Sigmoid colon (tissue), 7 donors: Measurements from ENCODE around the gene CDC25A. TPM values are rescaled to one million over a fixed set of nuclear protein-coding genes. Genes with fewer than 3 reads are reported as not detected.

ENCODE experiments used
- DNase-seq: peaks from one replicate; pipeline ENCODE4 v3.0.0-alpha.2; 2019
- H3K27ac ChIP-seq, 4 donors: fragments of 200-600 bp; sonication (generic); one replicate each; pipeline ENCODE4 v1.5.1; 2016 to 2019; ENCODE audit warnings: mild to moderate bottlenecking in 1 of 4
- H3K27me3 ChIP-seq, 3 donors: fragments of 200-600 bp; sonication (generic); one replicate each; pipeline ENCODE4 v1.5.1; 2019; ENCODE audit warnings: mild to moderate bottlenecking in 1 of 3
- H3K36me3 ChIP-seq, 4 donors: fragments of 200-600 bp; sonication (generic); one replicate each; pipeline ENCODE4 v1.5.1; 2016 to 2019
- H3K4me1 ChIP-seq, 4 donors: fragments of 200-600 bp; sonication (generic); one replicate each; pipeline ENCODE4 v1.5.1; 2017 to 2019
- H3K4me3 ChIP-seq, 4 donors: fragments of 200-600 bp; sonication (generic); one replicate each; pipeline ENCODE4 v1.5.1; 2017 to 2019; ENCODE audit warnings: mild to moderate bottlenecking in 2 of 4, moderate library complexity in 1 of 4
- H3K9me3 ChIP-seq, 4 donors: fragments of 200-600 bp in 3 of 4; sonication (generic) in 3 of 4; one replicate each; pipeline versions ENCODE4 v1.5.1 to v1.6.1; 2013 to 2019
- CTCF ChIP-seq, 4 experiments: fragments of 450-650 bp in 3 of 4; fragments of 200-600 bp in 1 of 4; IDR thresholded peaks; one replicate each; pipeline ENCODE4 v1.5.1; 2016 to 2019; ENCODE audit warnings: antibody characterized with exemption in 4 of 4, mild to moderate bottlenecking in 3 of 4, moderate library complexity in 2 of 4
- EP300 ChIP-seq, 4 donors: sonication (generic); formaldehyde crosslinking; IDR thresholded peaks; one replicate each; pipeline ENCODE4 v1.6.1; 2017; ENCODE audit warnings: antibody characterized with exemption in 4 of 4
- POLR2A ChIP-seq, 2 donors: fragments of 450-650 bp; IDR thresholded peaks; one replicate each; pipeline ENCODE4 v1.6.1; 2016; ENCODE audit warnings: antibody characterized with exemption in 2 of 2, mild to moderate bottlenecking in 2 of 2, moderate library complexity in 2 of 2
- POLR2AphosphoS5 ChIP-seq, 4 donors: sonication (generic); formaldehyde crosslinking; IDR thresholded peaks; one replicate each; pipeline ENCODE4 v1.6.1; 2017; ENCODE audit warnings: antibody characterized with exemption in 4 of 4
- WGBS, 2 donors: extraction: QIAGEN DNeasy Blood & Tissue Kit; methylation state at CpG; one replicate each; pipeline ENCODE4 v1.1.7; 2013; 5-methylcytosine and 5-hydroxymethylcytosine counted together
- intact Hi-C: fragments of 100-400 bp; cut with DNase I; formaldehyde crosslinking; loops from one replicate; pipeline ENCODE4 v1.15.1; 2023
- polyA plus RNA-seq, 3 donors: library from polyadenylated mRNA; stranded (reverse); fragments of 200-250 nt; gene quantifications; one replicate each; pipeline ENCODE4 v1.2.3, GENCODE V29; 2013
- total RNA-seq, 4 donors: library from RNA; depleted of rRNA; stranded (reverse); fragments of >200 nt; gene quantifications; one replicate each; pipeline ENCODE4 v1.1.0, GENCODE V29; 2016
- donor health status: healthy with polysubstance abuse.
- donor health status: Bipolar disorder and iron deficiency.
- donor health status: healthy.

Gene CDC25A
- total and polyA plus RNA-seq, 7 donors, result 0.27 to 8.1 (median 2.6) TPM; not detected in 1

GRCh38 chr3:48128774-48129173 lies 59.4 kb downstream of the CDC25A start:
- WGBS, 2 donors, result 82 to 97% methylated on average over 1 of the region's 1 CpG
- H3K27ac ChIP-seq, result no peak overlapping the region
- DNase-seq, result no peak

GRCh38 chr3:48125886-48126622 lies 62.2 kb downstream of the CDC25A start:
- Histone ChIP-seq H3K27me3 (no peaks in the 10 kb centered on the region), H3K27ac (no peak overlapping the region), H3K4me3 (no peak overlapping the region), H3K36me3 (no peaks in the 10 kb centered on the region), H3K4me1 (peaks cover 0 to 13% (median 10%) of the 10 kb centered on the region in 4 donors), H3K9me3 (no peaks in the 10 kb centered on the region)
- TF ChIP-seq POLR2AphosphoS5 (IDR thresholded peaks at IDR 0.05), result no peak
- TF ChIP-seq POLR2A (IDR thresholded peaks at IDR 0.05), result no peak
- TF ChIP-seq EP300 (IDR thresholded peaks at IDR 0.05), result no peak
- TF ChIP-seq CTCF (IDR thresholded peaks at IDR 0.05), result no peak
- intact Hi-C loops, result no loop called here
- WGBS, 2 donors, result 89 to 95% methylated on average over 9 of the region's 9 CpGs
- DNase-seq, result no peak

More at GRCh38 chr3:48128774-48129173, 59.4 kb downstream of the CDC25A start:
- TF ChIP-seq POLR2A (IDR thresholded peaks at IDR 0.05), result no peak
- no peak for TF ChIP-seq EP300 (IDR thresholded peaks at IDR 0.05)
- no peak for TF ChIP-seq POLR2AphosphoS5 (IDR thresholded peaks at IDR 0.05)
- TF ChIP-seq CTCF (IDR thresholded peaks at IDR 0.05), result no peak
- peaks cover 0 to 19% (median 13%) of the 10 kb centered on the region in 4 donors for H3K4me1 ChIP-seq
- no peaks in the 10 kb centered on the region for H3K36me3 ChIP-seq
- no peaks in the 10 kb centered on the region for H3K27me3 ChIP-seq
- intact Hi-C loops, result no loop called here
- no peaks in the 10 kb centered on the region for H3K9me3 ChIP-seq
- H3K4me3 ChIP-seq, result no peak overlapping the region

GRCh38 chr3:48125013-48125705 lies 63.1 kb downstream of the CDC25A start:
- Histone ChIP-seq H3K4me1 (peaks cover 0 to 4% (median 2%) of the 10 kb centered on the region in 4 donors), H3K9me3 (no peaks in the 10 kb centered on the region), H3K27ac (no peak overlapping the region), H3K4me3 (no peak overlapping the region), H3K27me3 (no peaks in the 10 kb centered on the region), H3K36me3 (no peaks in the 10 kb centered on the region)
- no peak for DNase-seq
- WGBS, 2 donors, result 82 to 84% methylated on average over 8 of the region's 8 CpGs
- intact Hi-C loops, result no loop called here
- TF ChIP-seq CTCF (IDR thresholded peaks at IDR 0.05) (no peak), POLR2A (IDR thresholded peaks at IDR 0.05) (no peak), POLR2AphosphoS5 (IDR thresholded peaks at IDR 0.05) (no peak), EP300 (IDR thresholded peaks at IDR 0.05) (no peak)

- TF ChIP-seq CTCF (IDR thresholded peaks at IDR 0.05) (no peak), POLR2AphosphoS5 (IDR thresholded peaks at IDR 0.05) (no peak), EP300 (IDR thresholded peaks at IDR 0.05) (no peak), POLR2A (IDR thresholded peaks at IDR 0.05) (no peak)
- WGBS, 2 donors, result 88 to 93% methylated on average over 6 of the region's 6 CpGs
- intact Hi-C loops, result no loop called here
Observed at GRCh38 chr3:48123346-48123745, 64.9 kb downstream of the CDC25A start.

More at GRCh38 chr3:48123346-48123745, 64.9 kb downstream of the CDC25A start:
- no peaks in the 10 kb centered on the region for H3K36me3 ChIP-seq
- H3K4me1 ChIP-seq, result no peaks in the 10 kb centered on the region
- no peak overlapping the region for H3K4me3 ChIP-seq
- H3K27me3 ChIP-seq, result no peaks in the 10 kb centered on the region
- no peak for DNase-seq
- no peaks in the 10 kb centered on the region for H3K9me3 ChIP-seq
- no peak overlapping the region for H3K27ac ChIP-seq
